ENCODE results near the gene CRADD. TPM values are rescaled to one million over a fixed set of nuclear protein-coding genes. Genes with fewer than 3 reads are reported as not detected.

The CRADD gene
- total RNA-seq, 2 experiments from 2014 or later, result 5.8 to 9.2 TPM

DNA sequence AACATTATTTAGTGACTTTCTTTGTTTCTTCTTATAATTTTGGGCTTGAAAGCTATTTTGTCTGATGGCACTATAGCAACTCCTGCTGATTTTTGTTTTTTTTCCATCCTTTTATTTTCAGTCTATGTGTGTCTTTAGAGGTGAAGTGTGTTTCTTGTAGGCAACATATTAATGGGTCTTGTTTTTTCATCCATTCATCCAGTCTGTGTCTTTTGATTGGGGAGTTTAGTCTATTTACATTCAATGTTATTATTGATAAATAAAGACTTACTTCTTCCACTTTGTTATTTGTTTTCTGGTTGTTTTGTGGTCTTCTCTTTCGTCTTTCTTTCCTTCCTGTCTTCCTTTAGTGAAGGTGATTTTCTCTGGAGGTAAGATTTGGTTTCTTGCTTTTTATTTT lies 198.0 kb downstream of the CRADD start:
- H3K36me3 Mint-ChIP-seq (ENCODE audit: low read depth), result peaks cover 55% of the 10 kb centered on the region
- intact Hi-C loops (cut with DNase I, micrococcal nuclease), result no loop called here
- Histone ChIP-seq H3K36me3 (ENCODE audit: insufficient read depth, low read length) (no peaks in the 10 kb centered on the region), H3K27ac (ENCODE audit: low read depth in 1 of 2, low read length in 2 of 2) (no peak overlapping the region), H3K4me3 (ENCODE audit: low read length) (no peak overlapping the region), H3K9me3 (ENCODE audit: control insufficient read depth in 1 of 2, insufficient read depth in 1 of 2, low read length in 2 of 2) (peaks cover 14 to 64% of the 10 kb centered on the region in 2 experiments), H3K4me1 (ENCODE audit: insufficient read depth, low read length) (no peaks in the 10 kb centered on the region), H3K27me3 (ENCODE audit: control insufficient read depth in 1 of 2, insufficient read depth in 2 of 2, low read length in 2 of 2) (no peaks in the 10 kb centered on the region)
- ChIA-PET POLR2A (no interaction called here), CTCF (no interaction called here)
- ATAC-seq (ENCODE audit: poor library complexity), result no peak
- H3K9me3 Mint-ChIP-seq, result peaks cover 40% of the 10 kb centered on the region
- H3K4me3 Mint-ChIP-seq, result no peak overlapping the region
- TF ChIP-seq CTCF (IDR thresholded peaks at IDR 0.05), result no peak
- no peaks in the 10 kb centered on the region for H3K27me3 Mint-ChIP-seq
- peaks cover 3% of the 10 kb centered on the region for H3K4me1 Mint-ChIP-seq (ENCODE audit: low read depth)
- no peak for DNase-seq
- no peak overlapping the region for H3K27ac Mint-ChIP-seq

GRCh38 chr12:93876360-93876759 lies 199.2 kb downstream of the CRADD start:
- H3K36me3 ChIP-seq (ENCODE audit: insufficient read depth, low read length), result no peaks in the 10 kb centered on the region
- DNase-seq (no peak), ATAC-seq (ENCODE audit: poor library complexity) (no peak)
- Mint-ChIP-seq H3K36me3 (ENCODE audit: low read depth) (peaks cover 54% of the 10 kb centered on the region), H3K4me1 (ENCODE audit: low read depth) (peaks cover 12% of the 10 kb centered on the region), H3K27ac (no peak overlapping the region), H3K9me3 (peaks cover 39% of the 10 kb centered on the region), H3K4me3 (no peak overlapping the region), H3K27me3 (no peaks in the 10 kb centered on the region)
- H3K4me1 ChIP-seq (ENCODE audit: insufficient read depth, low read length), result no peaks in the 10 kb centered on the region
- no peak for TF ChIP-seq CTCF (IDR thresholded peaks at IDR 0.05)
- peaks cover 10 to 56% of the 10 kb centered on the region in 2 experiments for H3K9me3 ChIP-seq (ENCODE audit: control insufficient read depth in 1 of 2, insufficient read depth in 1 of 2, low read length in 2 of 2)
- CTCF ChIA-PET, result no interaction called here
- no peak overlapping the region for H3K4me3 ChIP-seq (ENCODE audit: low read length)
- POLR2A ChIA-PET, result no interaction called here
- intact Hi-C loops (cut with DNase I, micrococcal nuclease), result no loop called here
- no peak overlapping the region for H3K27ac ChIP-seq (ENCODE audit: low read depth in 1 of 2, low read length in 2 of 2)
- H3K27me3 ChIP-seq (ENCODE audit: control insufficient read depth in 1 of 2, insufficient read depth in 2 of 2, low read length in 2 of 2), result no peaks in the 10 kb centered on the region

GRCh38 chr12:93877446-93877845 lies 200.3 kb downstream of the CRADD start:
- Mint-ChIP-seq H3K4me3 (no peak overlapping the region), H3K27ac (no peak overlapping the region), H3K36me3 (ENCODE audit: low read depth) (peaks cover 44% of the 10 kb centered on the region), H3K4me1 (ENCODE audit: low read depth) (peaks cover 12% of the 10 kb centered on the region), H3K27me3 (no peaks in the 10 kb centered on the region), H3K9me3 (peaks cover 32% of the 10 kb centered on the region)
- Histone ChIP-seq H3K4me3 (ENCODE audit: low read length) (no peak overlapping the region), H3K9me3 (ENCODE audit: control insufficient read depth in 1 of 2, insufficient read depth in 1 of 2, low read length in 2 of 2) (peaks cover 10 to 45% of the 10 kb centered on the region in 2 experiments), H3K4me1 (ENCODE audit: insufficient read depth, low read length) (no peaks in the 10 kb centered on the region), H3K36me3 (ENCODE audit: insufficient read depth, low read length) (no peaks in the 10 kb centered on the region), H3K27ac (ENCODE audit: low read depth in 1 of 2, low read length in 2 of 2) (no peak overlapping the region), H3K27me3 (ENCODE audit: control insufficient read depth in 1 of 2, insufficient read depth in 2 of 2, low read length in 2 of 2) (no peaks in the 10 kb centered on the region)
- ChIA-PET CTCF (no interaction called here), POLR2A (no interaction called here)
- no peak for TF ChIP-seq CTCF (IDR thresholded peaks at IDR 0.05)
- intact Hi-C loops (cut with DNase I, micrococcal nuclease), result no loop called here
- no peak for DNase-seq
- ATAC-seq (ENCODE audit: poor library complexity), result no peak

Measured in CD4-positive, alpha-beta T cell (primary cell).